ENCODE measurements around the gene FBXO8. TPM values are rescaled to one million over a fixed set of nuclear protein-coding genes. Genes with fewer than 3 reads are reported as not detected.

Gene FBXO8
- total RNA-seq, 2 experiments from 2014 or later: 17.9 to 19.4 TPM

GRCh38 chr4:174307694-174308093 is 24.2 kb upstream of the FBXO8 start:
- Mint-ChIP-seq H3K4me3 (no peak overlapping the region), H3K9me3 (no peaks in the 10 kb centered on the region), H3K27ac (no peak overlapping the region), H3K4me1 (ENCODE audit: low read depth) (no peaks in the 10 kb centered on the region), H3K36me3 (ENCODE audit: low read depth) (peaks cover 84% of the 10 kb centered on the region), H3K27me3 (no peaks in the 10 kb centered on the region)
- CTCF ChIA-PET: no interaction called here
- no peaks in the 10 kb centered on the region for H3K4me1 ChIP-seq (ENCODE audit: insufficient read depth, low read length)
- DNase-seq (no peak), ATAC-seq (ENCODE audit: poor library complexity) (no peak)
- intact Hi-C loops (cut with DNase I, micrococcal nuclease): no loop called here
- POLR2A ChIA-PET: no interaction called here
- peaks cover 41% of the 10 kb centered on the region for H3K36me3 ChIP-seq (ENCODE audit: insufficient read depth, low read length)
- no peak overlapping the region for H3K4me3 ChIP-seq (ENCODE audit: low read length)
- no peak overlapping the region for H3K27ac ChIP-seq (ENCODE audit: low read depth in 1 of 2, low read length in 2 of 2)
- H3K27me3 ChIP-seq (ENCODE audit: control insufficient read depth in 1 of 2, insufficient read depth in 2 of 2, low read length in 2 of 2): no peaks in the 10 kb centered on the region
- no peak for TF ChIP-seq CTCF (IDR thresholded peaks at IDR 0.05)
- no peaks in the 10 kb centered on the region for H3K9me3 ChIP-seq (ENCODE audit: control insufficient read depth in 1 of 2, insufficient read depth in 1 of 2, low read length in 2 of 2)

DNA sequence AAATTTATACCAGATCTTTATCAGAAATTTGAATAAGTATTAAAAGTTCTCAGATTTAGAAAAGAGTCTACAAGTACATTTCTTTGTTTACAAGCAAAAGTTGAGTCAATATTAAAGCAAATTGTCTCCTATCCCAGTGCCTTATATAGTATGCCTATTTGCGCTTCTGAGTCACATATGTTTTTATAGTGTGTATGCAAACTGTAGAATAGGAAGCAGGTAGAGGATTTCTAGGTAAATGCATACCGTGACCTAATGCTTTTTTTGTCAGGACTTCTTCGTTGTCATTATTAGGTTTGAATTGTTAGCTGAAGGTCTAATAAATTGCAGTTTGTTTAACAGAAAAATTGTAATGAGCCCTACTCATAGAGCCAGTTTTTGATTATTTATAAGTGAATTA is 22.5 kb upstream of the FBXO8 start:
- no peaks in the 10 kb centered on the region for H3K27me3 Mint-ChIP-seq
- intact Hi-C loops (cut with DNase I, micrococcal nuclease): no loop called here
- Histone ChIP-seq H3K27ac (ENCODE audit: low read depth in 1 of 2, low read length in 2 of 2) (no peak overlapping the region), H3K9me3 (ENCODE audit: control insufficient read depth in 1 of 2, insufficient read depth in 1 of 2, low read length in 2 of 2) (no peaks in the 10 kb centered on the region), H3K27me3 (ENCODE audit: control insufficient read depth in 1 of 2, insufficient read depth in 2 of 2, low read length in 2 of 2) (no peaks in the 10 kb centered on the region), H3K4me3 (ENCODE audit: low read length) (no peak overlapping the region), H3K4me1 (ENCODE audit: insufficient read depth, low read length) (no peaks in the 10 kb centered on the region), H3K36me3 (ENCODE audit: insufficient read depth, low read length) (peaks cover 38% of the 10 kb centered on the region)
- DNase-seq (no peak), ATAC-seq (ENCODE audit: poor library complexity) (no peak)
- POLR2A ChIA-PET: no interaction called here
- H3K9me3 Mint-ChIP-seq: no peaks in the 10 kb centered on the region
- H3K4me1 Mint-ChIP-seq (ENCODE audit: low read depth): no peaks in the 10 kb centered on the region
- CTCF ChIA-PET: no interaction called here
- no peak overlapping the region for H3K4me3 Mint-ChIP-seq
- no peak for TF ChIP-seq CTCF (IDR thresholded peaks at IDR 0.05)
- H3K27ac Mint-ChIP-seq: no peak overlapping the region
- H3K36me3 Mint-ChIP-seq (ENCODE audit: low read depth): peaks cover 85% of the 10 kb centered on the region

GRCh38 chr4:174304664-174305063 is 21.2 kb upstream of the FBXO8 start:
- Histone ChIP-seq H3K9me3 (ENCODE audit: control insufficient read depth in 1 of 2, insufficient read depth in 1 of 2, low read length in 2 of 2) (no peaks in the 10 kb centered on the region), H3K27ac (ENCODE audit: low read depth in 1 of 2, low read length in 2 of 2) (no peak overlapping the region), H3K4me3 (ENCODE audit: low read length) (no peak overlapping the region), H3K27me3 (ENCODE audit: control insufficient read depth in 1 of 2, insufficient read depth in 2 of 2, low read length in 2 of 2) (no peaks in the 10 kb centered on the region), H3K36me3 (ENCODE audit: insufficient read depth, low read length) (peaks cover 37% of the 10 kb centered on the region), H3K4me1 (ENCODE audit: insufficient read depth, low read length) (no peaks in the 10 kb centered on the region)
- ATAC-seq (ENCODE audit: poor library complexity): no peak
- intact Hi-C loops (cut with DNase I, micrococcal nuclease): no loop called here
- Mint-ChIP-seq H3K4me3 (no peak overlapping the region), H3K4me1 (ENCODE audit: low read depth) (no peaks in the 10 kb centered on the region), H3K9me3 (no peaks in the 10 kb centered on the region), H3K27me3 (no peaks in the 10 kb centered on the region), H3K36me3 (ENCODE audit: low read depth) (peaks cover 91% of the 10 kb centered on the region), H3K27ac (no peak overlapping the region)
- CTCF ChIA-PET: no interaction called here
- no peak for TF ChIP-seq CTCF (IDR thresholded peaks at IDR 0.05)
- DNase-seq: no peak
- POLR2A ChIA-PET: no interaction called here

Data from CD4-positive, alpha-beta T cell (primary cell).